Lung (tissue), 12 donors: ENCODE results near the gene TTLL10. TPM values are rescaled to one million over a fixed set of nuclear protein-coding genes. Genes with fewer than 3 reads are reported as not detected.
A peak's percentile ranks its signal among the peaks of the same experiment; 100 is the strongest.

Source experiments
- ATAC-seq: fragments of 200-7000 bp; cut with Tn5 transposase; one replicate; pipeline ENCODE4 v1.9.1; 2020; ENCODE audit warnings: moderate number of reproducible peaks; ENCODE audit not compliant: insufficient read depth, low FRiP score
- DNase-seq, 3 donors: peaks; one replicate each; pipeline ENCODE4 v3.0.0-alpha.2; 2013 to 2017
- H3K27ac ChIP-seq, 2 donors: one replicate each; pipeline ENCODE4 v1.5.1; 2013; ENCODE audit warnings: mild to moderate bottlenecking in 2 of 2, moderate library complexity in 2 of 2, control low read depth in 1 of 2, inconsistent platforms in 1 of 2, low read depth in 1 of 2, low read length in 1 of 2
- H3K27me3 ChIP-seq, 3 donors: one replicate each; pipeline ENCODE4 v1.5.1; 2013; ENCODE audit warnings: low read length in 2 of 3; ENCODE audit not compliant: control insufficient read depth in 3 of 3, insufficient read depth in 3 of 3
- H3K36me3 ChIP-seq, 4 donors: one replicate each; pipeline ENCODE4 v1.5.1; 2013; ENCODE audit warnings: low read length in 4 of 4, mild to moderate bottlenecking in 1 of 4, moderate library complexity in 1 of 4; ENCODE audit not compliant: control insufficient read depth in 4 of 4, insufficient read depth in 4 of 4
- H3K4me1 ChIP-seq, 5 donors: one replicate each; pipeline ENCODE4 v1.5.1; 2013; ENCODE audit warnings: low read length in 5 of 5, mild to moderate bottlenecking in 2 of 5, moderate library complexity in 1 of 5; ENCODE audit not compliant: control insufficient read depth in 5 of 5, insufficient read depth in 5 of 5
- H3K4me3 ChIP-seq: one replicate; pipeline ENCODE4 v1.5.1; 2013; ENCODE audit warnings: mild to moderate bottlenecking, control low read depth, moderate library complexity
- H3K9ac ChIP-seq, 2 donors: one replicate each; pipeline ENCODE4 v1.5.1; 2013; ENCODE audit warnings: low read length in 2 of 2, control low read depth in 1 of 2; ENCODE audit not compliant: insufficient read depth in 1 of 2
- H3K9me3 ChIP-seq, 4 donors: one replicate each; pipeline ENCODE4 v1.5.1; 2013; ENCODE audit warnings: low read length in 3 of 4, mild to moderate bottlenecking in 1 of 4, moderate library complexity in 1 of 4; ENCODE audit not compliant: control insufficient read depth in 4 of 4, insufficient read depth in 3 of 4
- WGBS, 2 donors: extraction: QIAGEN DNeasy Blood & Tissue Kit; methylation state at CpG; one replicate each; pipeline ENCODE4 v1.1.7; 2013; 5-methylcytosine and 5-hydroxymethylcytosine counted together
- polyA plus RNA-seq, 2 donors: library from polyadenylated mRNA; stranded (reverse); fragments of 200-250 nt; gene quantifications; one replicate each; pipeline ENCODE4 v1.2.1, GENCODE V29; 2013
- total RNA-seq, 2 donors: library from RNA; depleted of rRNA in 1 of 2; stranded (reverse); fragments of >200 nt in 1 of 2; gene quantifications; one replicate each; pipeline ENCODE4 v1.2.1, GENCODE V29; 2014 to 2021
- TF ChIP-seq, protein P1 (sequence below): IDR thresholded peaks from 2 replicates; pipeline ENCODE4 v1.5.1; 2012; ENCODE audit warnings: mild to moderate bottlenecking; ENCODE audit errors: control extremely low read depth, extremely low read depth
- donor health status: control.
- donor health status: control.
- donor health status: Bipolar disorder and iron deficiency.
- donor health status: healthy.
- donor health status: DM: yes; HTN: yes; CAD: no.

TTLL10 gene
- total and polyA plus RNA-seq, 4 donors, result 3.7 to 19.7 (median 4.5) TPM

DNA sequence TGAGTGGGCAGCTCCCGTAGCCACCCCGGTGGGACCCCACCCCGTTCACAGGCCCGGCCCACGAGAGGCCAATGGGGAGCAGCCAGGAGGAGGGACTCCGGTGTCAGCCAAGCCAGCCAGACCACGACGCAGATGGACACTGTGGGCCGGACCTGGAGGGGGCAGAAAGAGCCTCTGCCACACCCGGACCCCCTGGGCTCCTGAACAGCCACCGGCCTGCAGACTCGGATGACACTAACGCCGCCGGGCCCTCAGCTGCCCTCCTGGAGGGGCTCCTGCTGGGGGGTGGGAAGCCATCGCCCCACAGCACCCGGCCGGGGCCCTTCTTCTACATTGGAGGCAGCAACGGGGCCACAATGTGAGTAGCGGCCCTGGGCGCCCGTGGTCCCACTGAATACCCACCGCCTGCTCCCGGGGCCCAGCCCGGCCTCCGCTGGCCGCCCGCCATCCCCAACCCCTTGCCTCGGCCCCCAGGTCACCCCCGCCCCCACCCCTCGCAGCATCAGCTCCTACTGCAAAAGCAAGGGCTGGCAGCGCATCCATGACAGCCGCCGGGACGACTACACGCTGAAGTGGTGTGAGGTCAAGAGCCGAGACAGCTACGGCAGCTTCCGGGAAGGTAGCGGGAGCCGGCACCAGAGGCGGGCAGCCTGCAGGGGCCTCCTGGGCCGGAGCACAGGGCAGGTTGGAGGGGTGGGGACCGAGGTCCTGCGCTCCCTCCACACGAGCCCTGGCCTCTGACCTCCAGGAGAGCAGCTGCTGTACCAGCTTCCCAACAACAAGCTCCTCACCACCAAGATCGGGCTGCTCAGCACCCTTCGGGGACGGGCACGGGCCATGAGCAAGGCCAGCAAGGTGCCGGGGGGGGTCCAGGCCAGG is 6.5 kb downstream of the TTLL10 start:
- TF ChIP-seq, protein P1, sequence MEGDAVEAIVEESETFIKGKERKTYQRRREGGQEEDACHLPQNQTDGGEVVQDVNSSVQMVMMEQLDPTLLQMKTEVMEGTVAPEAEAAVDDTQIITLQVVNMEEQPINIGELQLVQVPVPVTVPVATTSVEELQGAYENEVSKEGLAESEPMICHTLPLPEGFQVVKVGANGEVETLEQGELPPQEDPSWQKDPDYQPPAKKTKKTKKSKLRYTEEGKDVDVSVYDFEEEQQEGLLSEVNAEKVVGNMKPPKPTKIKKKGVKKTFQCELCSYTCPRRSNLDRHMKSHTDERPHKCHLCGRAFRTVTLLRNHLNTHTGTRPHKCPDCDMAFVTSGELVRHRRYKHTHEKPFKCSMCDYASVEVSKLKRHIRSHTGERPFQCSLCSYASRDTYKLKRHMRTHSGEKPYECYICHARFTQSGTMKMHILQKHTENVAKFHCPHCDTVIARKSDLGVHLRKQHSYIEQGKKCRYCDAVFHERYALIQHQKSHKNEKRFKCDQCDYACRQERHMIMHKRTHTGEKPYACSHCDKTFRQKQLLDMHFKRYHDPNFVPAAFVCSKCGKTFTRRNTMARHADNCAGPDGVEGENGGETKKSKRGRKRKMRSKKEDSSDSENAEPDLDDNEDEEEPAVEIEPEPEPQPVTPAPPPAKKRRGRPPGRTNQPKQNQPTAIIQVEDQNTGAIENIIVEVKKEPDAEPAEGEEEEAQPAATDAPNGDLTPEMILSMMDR, result no peak
- no peak overlapping the region for H3K27ac ChIP-seq
- DNase-seq (peak in 1 of 3 donors; percentile 31), ATAC-seq (no peak)
- no peak overlapping the region for H3K4me3 ChIP-seq
- H3K36me3 ChIP-seq, result no peaks in the 10 kb centered on the region
- H3K9me3 ChIP-seq, result peaks cover 0 to 10% (median 0%) of the 10 kb centered on the region in 4 donors
- H3K4me1 ChIP-seq, result peaks cover 0 to 6% (median 0%) of the 10 kb centered on the region in 5 donors
- no peak overlapping the region for H3K9ac ChIP-seq
- WGBS, 2 donors, result 83 to 91% methylated on average over 51 of the region's 51 CpGs
- peaks cover 0 to 12% (median 6%) of the 10 kb centered on the region in 3 donors for H3K27me3 ChIP-seq

DNA sequence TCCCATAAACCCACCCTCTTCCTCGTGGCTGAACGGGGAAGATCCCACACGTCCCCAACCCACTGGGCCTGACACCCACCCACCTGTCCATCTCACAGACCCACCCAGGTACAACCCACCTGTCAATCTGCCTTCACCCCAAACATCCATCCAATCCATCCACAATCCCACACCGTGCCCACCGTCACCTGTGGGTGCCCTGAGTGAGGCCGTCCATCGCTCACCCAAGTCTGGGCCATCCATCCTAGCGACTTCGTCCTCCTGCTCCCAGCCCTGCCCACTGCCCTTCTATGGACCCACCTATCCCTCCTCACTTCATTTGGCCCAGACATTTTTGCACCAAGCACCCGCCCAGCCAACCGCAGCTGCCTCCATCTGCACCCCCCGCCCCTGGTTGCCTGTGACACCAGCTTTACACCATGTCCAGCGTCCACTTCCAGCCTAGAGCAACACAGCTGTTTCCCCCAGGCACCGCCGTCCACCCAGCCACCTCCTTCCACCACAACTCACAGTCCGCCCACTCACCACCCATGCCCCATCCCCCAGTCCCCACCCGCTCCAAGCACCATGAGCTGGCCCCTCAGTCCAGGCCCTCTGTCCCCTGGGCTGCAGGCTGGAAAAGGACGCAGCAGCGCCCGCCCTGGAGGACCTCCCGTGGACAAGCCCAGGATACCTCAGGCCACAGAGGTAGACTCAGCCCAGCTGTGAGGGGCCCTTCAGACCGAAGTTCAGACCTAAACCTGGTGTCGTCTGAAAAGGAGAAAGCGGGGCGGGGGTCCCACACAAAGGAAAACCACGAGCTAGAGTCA is 7.7 kb downstream of the TTLL10 start:
- Histone ChIP-seq H3K27ac (no peak overlapping the region), H3K4me1 (peaks cover 0 to 6% (median 0%) of the 10 kb centered on the region in 5 donors), H3K9ac (no peak overlapping the region), H3K9me3 (peaks cover 0 to 3% (median 0%) of the 10 kb centered on the region in 4 donors), H3K27me3 (peaks cover 0 to 5% (median 4%) of the 10 kb centered on the region in 3 donors), H3K4me3 (no peak overlapping the region), H3K36me3 (no peaks in the 10 kb centered on the region)
- WGBS, 2 donors, result 90 to 93% methylated on average over 26 of the region's 26 CpGs
- DNase-seq (peak in 1 of 3 donors; percentile 10), ATAC-seq (no peak)
- TF ChIP-seq, protein P1, result no peak

DNA sequence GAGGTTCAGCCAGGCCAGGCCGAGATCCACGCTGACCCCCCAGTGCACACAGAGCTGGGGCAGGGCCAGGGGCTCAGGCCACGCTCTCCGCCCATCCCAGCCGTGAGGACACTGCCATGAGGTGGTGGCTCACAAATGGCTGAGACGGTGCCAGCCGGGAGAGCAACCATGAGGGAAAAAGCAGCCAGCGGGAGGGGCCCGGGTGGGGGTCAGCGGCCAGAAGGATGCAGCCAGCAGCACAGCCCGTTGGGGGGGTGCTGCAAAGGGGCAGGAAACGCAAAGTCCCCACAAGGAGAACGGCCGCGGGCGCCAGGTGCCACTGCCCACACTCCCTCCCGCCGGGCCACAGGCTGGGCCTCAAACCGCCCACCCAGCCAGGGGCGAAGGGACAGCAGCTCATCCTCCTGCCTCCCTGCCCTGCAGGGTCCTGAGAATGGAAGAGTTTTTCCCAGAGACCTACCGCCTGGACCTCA is 8.3 kb downstream of the TTLL10 start:
- 61 to 79% methylated on average over 20 to 21 of the region's 21 CpGs for WGBS, 2 donors
- H3K4me3 ChIP-seq, result no peak overlapping the region
- TF ChIP-seq, protein P1, result no peak
- peaks cover 0 to 2% (median 2%) of the 10 kb centered on the region in 3 donors for H3K27me3 ChIP-seq
- DNase-seq, result peak in 1 of 3 donors; percentile 6
- peaks cover 0 to 1% (median 0%) of the 10 kb centered on the region in 4 donors for H3K9me3 ChIP-seq
- H3K4me1 ChIP-seq, result peaks cover 0 to 6% (median 0%) of the 10 kb centered on the region in 5 donors
- H3K9ac ChIP-seq, result no peak overlapping the region
- H3K36me3 ChIP-seq, result no peaks in the 10 kb centered on the region
- H3K27ac ChIP-seq, result no peak overlapping the region
- ATAC-seq, result no peak
